Muscle of back (tissue), 13 donors: Measurements from ENCODE around the gene RPS8. TPM values are rescaled to one million over a fixed set of nuclear protein-coding genes. Genes with fewer than 3 reads are reported as not detected.
"Not testable (repeated sequence)": the region's sequence is repeated elsewhere in the genome, so short reads cannot be mapped to it uniquely, and the experiment has no call there.

ENCODE experiments used
- DNase-seq, 3 donors: peaks; one replicate each; pipeline versions ENCODE4 v3.0.0 to v3.0.0-alpha.2; 2013
- long read RNA-seq, 9 donors: transcript quantifications; one replicate each; lab custom pipeline, GENCODE V29; 2026
- polyA plus RNA-seq, 10 donors: library from polyadenylated mRNA; unstranded; fragments of 120-200 nt; gene quantifications; one replicate each; pipeline ENCODE4 v1.2.1, GENCODE V29; 2013; ENCODE audit not compliant: insufficient read length in 10 of 10

Gene RPS8
- 1,000 to 10,000 TPM; 2,324 to 3,360 (median 3,028) TPM for polyA plus RNA-seq
- long read RNA-seq, donor 1, transcript RPS8-202 (6 exons, 881 nt): major isoform, 1,843 of 3,149 reads
- long read RNA-seq, donor 1, transcript RPS8-207 (5 exons, 1,115 nt): minor isoform, 361 of 3,149 reads
- long read RNA-seq, donor 1, transcript RPS8-203 (3 exons, 898 nt): minor isoform, 99 of 3,149 reads
- long read RNA-seq, donor 1, transcript RPS8-205 (2 exons, 391 nt): minor isoform, 103 of 3,149 reads
- long read RNA-seq, donor 1, partial matches to known transcripts: 611 of 3,149 reads
- long read RNA-seq, donor 1, other reads (novel, unspliced or antisense): 96 of 3,149 reads
- long read RNA-seq, donor 2, transcript RPS8-203 (3 exons, 898 nt): minor isoform, 183 of 3,067 reads
- long read RNA-seq, donor 2, transcript RPS8-207 (5 exons, 1,115 nt): minor isoform, 278 of 3,067 reads
- long read RNA-seq, donor 2, transcript RPS8-202 (6 exons, 881 nt): major isoform, 1,317 of 3,067 reads
- long read RNA-seq, donor 2, transcript RPS8-205 (2 exons, 391 nt): minor isoform, 114 of 3,067 reads
- long read RNA-seq, donor 2, partial matches to known transcripts: 1,040 of 3,067 reads
- long read RNA-seq, donor 2, other reads (novel, unspliced or antisense): 109 of 3,067 reads
- long read RNA-seq, donor 3, partial matches to known transcripts: 0 of 2 reads
- long read RNA-seq, donor 3, other reads (novel, unspliced or antisense): 0 of 2 reads
- long read RNA-seq, donor 4, transcript RPS8-207 (5 exons, 1,115 nt): minor isoform, 262 of 2,080 reads
- long read RNA-seq, donor 4, transcript RPS8-203 (3 exons, 898 nt): minor isoform, 70 of 2,080 reads
- long read RNA-seq, donor 4, transcript RPS8-205 (2 exons, 391 nt): minor isoform, 82 of 2,080 reads
- long read RNA-seq, donor 4, transcript RPS8-202 (6 exons, 881 nt): major isoform, 1,237 of 2,080 reads
- long read RNA-seq, donor 4, partial matches to known transcripts: 305 of 2,080 reads
- long read RNA-seq, donor 4, other reads (novel, unspliced or antisense): 77 of 2,080 reads
- long read RNA-seq, donor 5, transcript RPS8-202 (6 exons, 881 nt): major isoform, 1,890 of 4,155 reads
- long read RNA-seq, donor 5, transcript RPS8-207 (5 exons, 1,115 nt): minor isoform, 448 of 4,155 reads
- long read RNA-seq, donor 5, transcript RPS8-203 (3 exons, 898 nt): minor isoform, 171 of 4,155 reads
- long read RNA-seq, donor 5, transcript RPS8-205 (2 exons, 391 nt): minor isoform, 173 of 4,155 reads
- long read RNA-seq, donor 5, partial matches to known transcripts: 1,268 of 4,155 reads
- long read RNA-seq, donor 5, other reads (novel, unspliced or antisense): 169 of 4,155 reads
- long read RNA-seq, donor 6, transcript RPS8-207 (5 exons, 1,115 nt): minor isoform, 416 of 3,313 reads
- long read RNA-seq, donor 6, transcript RPS8-203 (3 exons, 898 nt): minor isoform, 141 of 3,313 reads
- long read RNA-seq, donor 6, transcript RPS8-205 (2 exons, 391 nt): minor isoform, 128 of 3,313 reads
- long read RNA-seq, donor 6, transcript RPS8-202 (6 exons, 881 nt): major isoform, 1,988 of 3,313 reads
- long read RNA-seq, donor 6, partial matches to known transcripts: 467 of 3,313 reads
- long read RNA-seq, donor 6, other reads (novel, unspliced or antisense): 139 of 3,313 reads
- long read RNA-seq, donor 7, transcript RPS8-205 (2 exons, 391 nt): minor isoform, 51 of 1,813 reads
- long read RNA-seq, donor 7, transcript RPS8-203 (3 exons, 898 nt): minor isoform, 45 of 1,813 reads
- long read RNA-seq, donor 7, transcript RPS8-202 (6 exons, 881 nt): major isoform, 1,138 of 1,813 reads
- long read RNA-seq, donor 7, transcript RPS8-207 (5 exons, 1,115 nt): minor isoform, 197 of 1,813 reads
- long read RNA-seq, donor 7, partial matches to known transcripts: 296 of 1,813 reads
- long read RNA-seq, donor 7, other reads (novel, unspliced or antisense): 65 of 1,813 reads
- long read RNA-seq, donor 8, transcript RPS8-205 (2 exons, 391 nt): minor isoform, 135 of 2,350 reads
- long read RNA-seq, donor 8, transcript RPS8-203 (3 exons, 898 nt): minor isoform, 129 of 2,350 reads
- long read RNA-seq, donor 8, transcript RPS8-202 (6 exons, 881 nt): major isoform, 1,325 of 2,350 reads
- long read RNA-seq, donor 8, transcript RPS8-207 (5 exons, 1,115 nt): minor isoform, 291 of 2,350 reads
- long read RNA-seq, donor 8, partial matches to known transcripts: 350 of 2,350 reads
- long read RNA-seq, donor 8, other reads (novel, unspliced or antisense): 73 of 2,350 reads
- long read RNA-seq, donor 9, transcript RPS8-205 (2 exons, 391 nt): minor isoform, 12 of 398 reads
- long read RNA-seq, donor 9, transcript RPS8-207 (5 exons, 1,115 nt): minor isoform, 58 of 398 reads
- long read RNA-seq, donor 9, transcript RPS8-203 (3 exons, 898 nt): minor isoform, 19 of 398 reads
- long read RNA-seq, donor 9, transcript RPS8-202 (6 exons, 881 nt): major isoform, 194 of 398 reads
- long read RNA-seq, donor 9, partial matches to known transcripts: 100 of 398 reads
- long read RNA-seq, donor 9, other reads (novel, unspliced or antisense): 12 of 398 reads

DNA sequence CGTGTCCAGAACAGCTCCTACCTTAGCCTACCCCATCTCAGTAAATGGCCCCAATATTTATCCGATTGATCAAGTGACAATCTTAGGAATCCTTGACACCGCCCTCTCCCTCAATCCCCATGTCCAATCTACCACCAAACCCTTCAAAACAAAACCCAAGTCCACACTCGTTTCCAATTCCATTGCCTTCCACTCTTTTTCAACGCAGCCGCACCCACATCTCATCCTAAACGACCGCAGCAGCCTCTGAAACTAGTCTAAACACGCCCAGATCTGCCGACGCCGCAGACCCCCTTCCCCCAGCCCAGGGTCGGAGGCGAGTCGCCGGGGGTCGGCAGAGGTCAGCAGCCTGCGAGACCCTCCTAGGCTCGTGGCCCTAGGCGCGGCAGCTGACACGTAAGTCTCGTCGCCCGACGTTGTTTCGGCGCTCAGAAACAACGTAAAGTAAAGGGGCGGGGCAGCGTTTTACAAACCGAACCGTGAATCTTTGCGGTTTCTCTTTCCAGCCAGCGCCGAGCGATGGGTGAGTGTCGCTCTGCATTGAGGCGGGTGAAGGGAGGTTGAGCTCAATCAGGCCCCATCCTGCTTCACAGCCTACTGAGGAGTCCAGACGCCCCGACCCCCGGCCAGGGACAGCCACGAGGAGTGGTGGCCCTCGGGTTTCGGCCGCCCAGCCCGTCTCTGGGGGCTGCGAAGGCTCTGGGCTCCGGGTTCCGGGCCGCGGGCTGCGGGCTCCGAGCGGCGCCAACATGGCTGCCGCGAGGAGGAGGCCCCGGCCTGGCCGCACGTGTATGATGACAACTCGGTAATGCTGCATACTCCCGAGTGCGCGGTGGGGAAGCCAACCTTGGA, at the start of gene RPS8:
RPS8 (plus strand) TSS at position 463 of the 852 bp plus-strand sequence; CDS start at position 520, 57 bp downstream.
- DNase-seq: peak; percentile 96 to 99 (median 97)

DNA sequence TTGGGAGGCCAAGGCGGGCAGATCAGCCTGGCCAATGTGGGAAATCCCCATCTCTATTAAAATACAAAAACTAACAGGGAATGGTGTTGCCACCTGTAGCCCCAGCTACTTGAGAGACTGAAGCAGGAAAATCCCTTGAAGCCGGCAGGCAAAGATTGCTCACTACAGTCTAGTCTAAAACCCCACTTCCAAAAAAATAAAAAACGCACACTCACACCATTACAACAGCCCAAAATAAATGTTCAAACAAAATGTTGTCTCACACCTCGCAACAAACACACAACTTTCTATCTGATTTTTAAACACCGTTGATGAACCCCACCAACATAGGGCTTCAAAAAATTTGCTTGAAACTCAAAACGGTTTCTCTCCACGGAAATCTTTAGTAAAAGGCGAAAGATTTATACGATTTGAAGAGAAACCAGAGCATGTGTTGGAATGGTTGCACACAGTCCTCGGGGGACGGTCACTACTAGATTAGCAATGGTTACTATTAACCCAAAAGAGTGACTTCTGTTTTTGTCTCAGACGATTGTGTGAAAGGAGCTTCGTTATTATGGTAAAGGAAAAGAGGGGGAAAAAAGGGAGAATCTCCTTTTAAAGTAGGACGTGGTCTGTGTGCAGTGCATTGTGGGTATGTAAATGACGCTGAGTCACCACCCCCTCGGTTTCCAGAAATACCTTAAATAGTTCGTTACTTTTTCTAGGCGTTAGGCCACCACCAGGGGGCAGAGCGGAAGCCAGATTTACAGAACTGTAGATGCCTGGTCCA, 44.4 kb upstream of the RPS8 start, which contains the start of gene RNU5D-1:
RNU5D-1 (minus strand) TSS at position 430 of the 772 bp plus-strand sequence.
- DNase-seq: peak; percentile 95 to 97 (median 96)

DNA sequence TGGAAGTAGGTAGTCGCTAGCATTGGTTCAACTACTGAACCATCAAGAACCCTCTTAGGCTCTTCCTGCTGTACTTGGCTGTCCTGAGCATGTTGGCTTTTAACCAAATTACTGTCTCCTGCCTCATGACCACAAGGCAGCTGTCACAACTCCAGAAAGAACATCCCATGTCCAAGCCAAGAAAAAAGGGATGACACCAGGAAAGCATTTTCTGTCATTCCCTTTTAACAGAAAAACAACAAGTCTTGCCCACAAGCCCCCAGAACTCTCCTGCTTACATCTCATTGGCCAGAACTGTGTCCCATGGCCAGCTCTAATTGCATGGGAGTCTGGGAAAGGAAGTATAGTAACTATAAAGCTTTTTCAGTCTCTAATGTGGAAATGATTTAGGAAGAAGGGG, 42.0 kb upstream of the RPS8 start:
- peak in 2 of 3 donors; percentile 31 to 67 for DNase-seq

DNA sequence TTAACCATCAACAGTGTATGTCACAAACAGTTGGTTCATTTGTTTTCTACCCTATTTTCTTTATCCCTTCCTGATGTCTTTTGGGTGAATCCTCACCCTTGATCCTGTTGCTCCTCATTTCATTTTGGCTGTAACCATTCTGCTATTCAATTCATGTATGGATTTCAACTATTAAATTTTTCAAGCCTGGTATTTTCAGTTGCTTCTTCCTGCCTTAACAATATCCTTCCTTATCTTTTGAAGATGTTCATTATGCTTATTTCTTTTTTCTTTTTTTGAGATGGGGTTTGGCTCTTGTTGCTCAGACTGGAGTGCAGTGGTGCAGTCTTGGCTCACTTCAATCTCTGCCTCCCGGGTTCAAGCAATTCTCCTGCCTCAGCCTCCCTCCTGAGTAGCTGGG, 41.6 kb upstream of the RPS8 start:
- no peak for DNase-seq

DNA sequence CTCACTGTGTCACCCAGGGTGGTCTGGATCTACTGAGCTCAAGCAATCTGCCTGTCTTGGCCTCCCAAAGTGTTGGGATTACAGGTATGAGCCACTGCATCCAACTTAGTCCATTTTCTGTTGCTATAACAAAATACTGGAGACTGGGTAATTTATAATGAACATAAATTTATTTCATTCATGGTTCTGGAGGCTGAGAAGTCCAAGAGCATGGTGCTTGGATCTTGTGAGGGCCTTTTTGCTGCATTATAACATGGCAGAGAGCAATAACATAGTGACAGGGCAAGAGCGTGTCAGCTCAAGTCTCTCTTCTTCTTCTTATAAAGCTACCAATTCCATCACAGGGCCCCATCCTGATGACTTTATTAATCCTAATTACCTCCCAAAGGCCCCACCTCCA, 39.3 kb upstream of the RPS8 start:
- no peak for DNase-seq

DNA sequence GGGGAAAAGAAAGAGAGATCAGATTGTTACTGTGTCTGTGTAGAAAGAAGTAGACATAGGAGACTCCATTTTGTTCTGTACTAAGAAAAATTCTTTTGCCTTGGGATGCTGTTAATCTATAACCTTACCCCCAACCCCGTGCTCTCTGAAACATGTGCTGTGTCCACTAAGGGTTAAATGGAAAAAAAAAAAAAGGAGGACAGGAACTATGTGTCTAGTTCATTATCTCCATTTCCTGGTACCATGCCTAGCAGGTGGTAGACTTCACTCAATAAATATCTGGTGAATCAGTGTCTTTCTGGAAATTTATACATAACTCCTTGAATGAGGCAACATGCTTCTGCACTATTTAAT, 36.4 kb upstream of the RPS8 start:
- not testable (repeated sequence) for DNase-seq

DNA sequence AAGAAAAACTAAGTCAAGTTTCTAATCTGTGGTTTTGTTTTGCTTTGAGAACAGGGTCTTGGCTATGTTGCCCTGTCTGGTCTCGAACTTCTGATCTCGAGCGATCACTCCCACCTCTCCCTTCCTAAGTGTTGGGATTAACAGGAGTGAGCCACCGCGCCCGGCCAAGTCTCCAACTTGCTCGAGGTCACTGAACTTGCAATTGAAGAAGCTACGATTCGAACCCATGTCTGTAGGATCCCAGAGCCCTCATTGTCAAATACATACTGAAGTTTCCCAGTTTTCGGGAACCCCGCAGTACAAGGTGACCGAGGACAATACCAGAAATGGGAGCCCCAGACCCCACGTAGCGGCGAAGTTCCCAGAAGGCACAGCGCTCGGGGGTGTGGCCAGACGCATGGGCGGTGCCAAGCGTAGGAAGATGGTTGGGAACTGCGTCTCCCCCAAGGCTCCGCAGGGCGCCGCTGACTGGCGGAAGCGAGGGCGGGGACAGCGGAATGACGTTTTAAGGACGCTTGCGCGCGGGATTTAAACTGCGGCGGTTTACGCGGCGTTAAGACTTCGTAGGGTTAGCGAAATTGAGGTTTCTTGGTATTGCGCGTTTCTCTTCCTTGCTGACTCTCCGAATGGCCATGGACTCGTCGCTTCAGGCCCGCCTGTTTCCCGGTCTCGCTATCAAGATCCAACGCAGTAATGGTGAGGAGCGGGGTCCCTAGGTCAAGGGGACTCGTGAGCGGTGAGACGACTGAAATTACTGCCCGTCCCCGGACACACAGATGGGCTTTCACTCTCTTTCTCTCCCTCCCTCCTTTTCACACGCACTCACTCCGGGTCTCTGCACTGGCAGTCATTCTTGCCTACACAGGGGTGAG, 35.8 kb upstream of the RPS8 start, which contains the start of gene KIF2C:
KIF2C (plus strand) TSS at position 531 of the 872 bp plus-strand sequence; CDS start at position 627, 96 bp downstream.
- peak; percentile 98 to 99 (median 98) for DNase-seq

DNA sequence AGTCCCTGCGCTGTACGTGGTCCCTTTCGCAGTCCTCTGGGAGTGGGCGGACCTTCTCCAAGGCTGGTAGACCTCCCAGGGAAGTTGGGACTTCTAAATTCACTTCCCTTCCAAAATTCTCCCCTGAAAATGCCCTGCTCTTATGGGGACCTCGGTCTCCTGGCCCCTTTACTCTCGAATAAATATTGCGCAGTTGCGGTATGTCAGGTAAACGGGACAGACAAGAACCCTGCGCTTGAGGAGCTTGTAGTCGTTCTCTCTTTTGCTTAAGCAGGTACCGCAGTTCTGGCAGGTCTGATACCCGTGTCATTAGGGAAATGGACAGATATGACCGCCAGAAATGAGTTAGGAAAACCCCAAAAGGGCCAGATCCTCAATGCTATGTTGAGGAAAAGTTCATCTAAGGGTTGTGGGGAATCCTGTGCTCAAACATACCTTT, 35.1 kb upstream of the RPS8 start:
- DNase-seq: peak in 1 of 3 donors; percentile 38

DNA sequence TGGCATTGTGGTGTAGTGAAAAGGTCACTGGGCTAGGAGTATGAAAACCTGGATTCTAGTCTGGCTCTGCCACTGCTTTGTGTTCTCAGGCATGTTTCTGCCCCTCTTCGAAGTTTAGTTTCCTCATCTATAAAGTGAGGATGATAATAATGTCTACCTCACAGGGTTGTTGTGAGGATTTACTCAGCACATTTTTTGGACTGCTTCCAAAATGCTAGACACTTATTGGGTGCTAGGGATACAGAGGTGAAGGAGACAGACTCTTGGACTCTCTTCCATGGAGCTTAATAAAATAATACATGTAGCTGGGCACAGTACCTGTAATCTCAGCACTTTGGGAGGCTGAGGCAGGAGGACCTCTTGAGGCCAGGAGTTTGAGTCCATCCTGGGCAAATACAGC, 32.1 kb upstream of the RPS8 start:
- no peak for DNase-seq

DNA sequence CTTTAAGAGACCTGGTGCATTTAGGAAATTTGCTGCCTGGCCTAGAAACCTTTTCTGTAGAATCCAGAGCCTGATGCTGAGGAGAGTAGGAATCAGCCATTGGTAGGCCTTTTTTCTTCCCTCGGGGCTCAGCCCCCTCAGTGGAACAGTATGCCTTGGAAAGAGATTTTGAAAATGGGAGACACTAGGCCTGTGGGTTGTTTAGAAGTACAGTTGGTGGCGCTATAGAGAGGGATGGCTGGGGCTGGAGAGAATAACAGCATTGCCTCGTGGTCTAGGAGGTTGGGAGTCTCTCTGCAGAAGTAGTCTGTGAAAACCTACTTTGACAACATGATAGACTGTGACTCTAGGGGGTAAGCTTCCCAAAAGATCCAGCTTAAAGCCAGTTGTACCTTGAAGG, 27.5 kb upstream of the RPS8 start:
- DNase-seq: no peak

DNA sequence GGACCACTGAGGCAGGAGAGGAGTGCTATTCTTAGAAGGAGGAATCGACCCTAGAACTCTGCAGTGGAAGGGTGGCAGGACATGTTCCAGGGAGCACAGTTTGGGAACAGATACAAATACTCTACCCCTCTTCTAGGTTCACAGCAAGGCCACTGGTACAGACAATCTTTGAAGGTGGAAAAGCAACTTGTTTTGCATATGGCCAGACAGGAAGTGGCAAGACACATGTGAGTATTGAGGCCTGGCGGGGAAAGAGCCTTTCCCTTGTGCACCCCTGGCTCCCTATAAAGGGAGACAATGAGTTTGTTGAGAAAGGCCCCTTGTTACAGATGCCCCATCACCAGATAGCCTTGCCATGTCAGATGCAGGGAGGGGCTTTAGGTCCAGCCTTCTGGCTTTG, 17.9 kb upstream of the RPS8 start:
- DNase-seq: no peak

DNA sequence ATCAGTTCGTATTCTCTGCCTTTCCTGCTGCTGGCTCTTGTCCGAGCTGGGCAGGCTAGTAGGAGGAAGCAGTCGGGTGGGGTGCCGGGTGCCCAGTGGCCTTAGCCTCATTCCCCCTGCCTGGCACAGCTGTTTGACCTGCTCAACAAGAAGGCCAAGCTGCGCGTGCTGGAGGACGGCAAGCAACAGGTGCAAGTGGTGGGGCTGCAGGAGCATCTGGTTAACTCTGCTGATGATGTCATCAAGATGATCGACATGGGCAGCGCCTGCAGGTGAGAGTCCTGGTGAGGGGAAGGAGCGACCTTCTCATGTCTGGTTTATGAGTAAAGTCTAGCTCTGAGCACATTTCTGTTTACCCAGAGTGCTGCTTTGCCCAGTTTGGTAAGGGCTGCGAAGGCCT, 16.3 kb upstream of the RPS8 start:
- no peak for DNase-seq

DNA sequence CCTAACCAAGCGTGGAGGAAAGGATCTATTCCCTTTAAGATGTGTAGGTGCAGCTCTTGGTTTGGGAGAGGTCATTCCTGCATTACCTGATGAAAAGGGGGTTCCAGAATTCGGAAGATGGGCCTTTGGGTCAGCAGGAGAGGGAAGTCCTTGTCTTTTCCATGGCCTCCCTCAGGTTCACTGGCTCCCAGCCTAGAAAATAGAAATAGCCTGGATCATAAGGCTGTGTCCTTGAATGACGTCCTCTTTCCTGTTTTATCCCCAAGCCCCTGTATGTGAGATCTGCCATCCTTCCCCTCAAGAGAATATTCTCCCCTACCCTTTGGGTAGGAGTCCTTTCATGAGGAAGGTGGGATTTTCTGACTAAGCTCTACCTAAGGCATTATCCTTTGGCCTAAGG, 14.5 kb upstream of the RPS8 start:
- no peak for DNase-seq

DNA sequence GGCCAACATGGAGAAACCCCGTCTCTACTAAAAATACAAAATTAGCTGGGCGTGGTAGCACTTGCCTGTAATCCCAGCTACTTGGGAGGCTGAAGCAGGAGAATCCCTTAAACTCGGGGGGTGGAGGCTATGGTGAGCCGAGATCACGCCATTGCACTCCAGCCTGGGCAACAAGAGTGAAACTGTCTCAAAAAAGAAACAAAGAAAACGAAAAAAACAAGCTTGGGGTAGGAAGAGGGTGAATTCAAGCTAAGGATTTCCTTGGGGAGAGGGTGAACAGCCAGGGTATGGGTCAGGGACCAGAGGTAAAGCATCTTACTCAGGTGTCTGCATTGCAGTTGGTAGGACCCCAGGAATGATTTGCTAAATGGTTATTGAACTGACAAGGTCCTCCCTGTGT, 8.9 kb upstream of the RPS8 start:
- not testable (repeated sequence) for DNase-seq

DNA sequence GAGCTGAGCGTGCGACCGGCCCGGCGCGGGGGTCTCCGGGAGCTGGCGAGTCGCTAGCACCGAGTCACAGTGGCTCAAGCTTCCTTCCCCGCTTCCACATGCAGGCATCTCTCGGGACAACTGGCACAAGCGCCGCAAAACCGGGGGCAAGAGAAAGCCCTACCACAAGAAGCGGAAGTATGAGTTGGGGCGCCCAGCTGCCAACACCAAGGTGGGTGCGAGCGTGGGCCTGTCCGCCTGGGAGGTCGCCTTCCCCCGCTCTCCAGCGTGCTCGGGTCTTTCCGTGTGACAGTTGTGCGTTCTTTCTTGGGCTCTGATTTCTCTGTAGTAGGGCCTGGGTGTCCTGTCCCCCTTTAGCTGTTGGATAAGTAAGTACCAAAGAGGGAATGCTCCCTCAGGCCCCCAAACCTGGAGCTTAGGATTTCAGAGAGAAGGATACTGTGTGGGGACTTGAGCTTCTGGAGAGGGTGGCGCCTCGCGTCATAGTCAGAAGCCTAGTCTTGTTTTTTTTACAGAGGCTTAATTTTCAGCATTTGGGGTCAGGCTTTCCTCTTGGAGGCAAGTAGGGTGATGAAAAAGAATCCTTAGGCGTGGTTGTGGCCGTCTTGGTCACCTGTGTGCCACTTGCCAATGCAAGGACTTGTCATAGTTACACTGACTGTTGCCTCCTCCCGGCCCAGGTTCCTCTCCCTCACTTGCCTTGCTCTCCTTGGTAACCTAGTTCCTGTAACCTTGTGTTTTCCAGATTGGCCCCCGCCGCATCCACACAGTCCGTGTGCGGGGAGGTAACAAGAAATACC, 790 bp downstream of the RPS8 start:
- peak in 1 of 3 donors; percentile 36 for DNase-seq
